ENCODE measurements around the gene SPIB.
A peak's percentile ranks its signal among the peaks of the same experiment; 100 is the strongest.

The SPIB gene

DNA sequence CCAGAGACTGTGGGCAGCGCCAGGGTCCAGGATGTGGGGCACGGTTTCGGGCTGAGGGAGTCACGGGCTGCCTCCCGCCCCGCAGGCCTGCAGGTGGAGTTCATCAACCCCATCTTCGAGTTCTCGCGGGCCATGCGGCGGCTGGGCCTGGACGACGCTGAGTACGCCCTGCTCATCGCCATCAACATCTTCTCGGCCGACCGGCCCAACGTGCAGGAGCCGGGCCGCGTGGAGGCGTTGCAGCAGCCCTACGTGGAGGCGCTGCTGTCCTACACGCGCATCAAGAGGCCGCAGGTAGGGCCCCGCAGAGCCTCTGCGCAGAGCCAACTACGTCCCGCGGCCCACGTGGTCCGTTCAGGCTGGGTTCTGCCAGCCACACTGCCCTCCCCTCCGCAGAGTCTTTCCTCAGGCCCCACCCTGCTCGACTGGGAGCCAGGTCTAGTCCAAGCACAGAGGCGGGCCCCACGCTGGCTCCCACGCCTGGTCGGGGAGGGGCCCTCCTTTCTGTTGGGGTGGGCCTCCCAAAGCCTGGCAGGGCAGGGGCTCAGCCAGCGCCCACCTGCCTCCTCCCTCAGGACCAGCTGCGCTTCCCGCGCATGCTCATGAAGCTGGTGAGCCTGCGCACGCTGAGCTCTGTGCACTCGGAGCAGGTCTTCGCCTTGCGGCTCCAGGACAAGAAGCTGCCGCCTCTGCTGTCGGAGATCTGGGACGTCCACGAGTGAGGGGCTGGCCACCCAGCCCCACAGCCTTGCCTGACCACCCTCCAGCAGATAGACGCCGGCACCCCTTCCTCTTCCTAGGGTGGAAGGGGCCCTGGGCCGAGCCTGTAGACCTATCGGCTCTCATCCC, 36.6 kb upstream of the SPIB start:
- peaks cover 80% of the 10 kb centered on the region for H3K36me3 ChIP-seq (ENCODE audit: control insufficient read depth, low read length)

DNA sequence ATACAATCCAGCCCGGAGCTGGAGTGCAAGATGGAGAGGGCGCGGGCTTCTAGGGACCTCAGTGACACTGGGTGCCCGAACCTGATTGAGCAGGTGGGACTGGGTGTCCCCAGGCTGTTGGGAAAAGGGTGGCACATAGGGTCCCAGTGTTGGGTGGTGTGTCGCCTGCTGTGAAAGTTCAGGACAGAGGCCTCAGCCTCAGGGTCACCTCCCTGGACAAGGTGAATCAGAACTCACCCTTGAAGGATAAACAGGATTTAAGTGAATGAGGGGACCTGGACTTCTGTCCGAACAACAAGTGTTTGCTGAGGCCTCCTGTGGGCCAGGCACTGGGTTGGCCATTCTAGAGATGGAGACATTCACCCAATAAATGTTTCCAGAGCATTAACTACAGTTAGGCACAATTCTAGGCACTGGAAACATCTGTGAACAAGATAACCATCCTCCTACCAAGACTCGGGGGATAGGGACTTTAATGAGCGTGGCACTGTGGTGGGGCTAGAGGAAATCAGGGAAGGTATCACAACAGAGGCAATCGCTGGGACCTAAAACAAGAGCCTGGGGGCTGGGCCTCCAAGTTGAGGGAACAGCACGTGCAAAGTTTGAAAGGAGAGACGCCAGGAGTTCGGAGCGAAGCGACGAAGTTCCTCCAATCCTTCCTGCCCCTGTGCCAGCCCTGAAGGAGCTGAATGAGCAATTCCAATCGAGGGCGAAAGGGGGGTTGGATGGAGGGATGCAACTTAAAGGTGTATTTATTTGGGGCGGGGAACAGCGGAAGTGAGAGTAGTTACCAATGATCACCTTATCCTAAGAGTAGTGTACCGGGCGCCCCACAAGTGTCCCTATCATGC, 35.5 kb upstream of the SPIB start:
- Histone ChIP-seq H3K9me3 (ENCODE audit: control insufficient read depth, insufficient read depth, low read length) (no peaks in the 10 kb centered on the region), H3F3A (ENCODE audit: control insufficient read depth, insufficient read depth) (no peaks in the 10 kb centered on the region), H3K79me2 (ENCODE audit: control insufficient read depth, low read length) (peaks cover 41% of the 10 kb centered on the region), H3K27me3 (ENCODE audit: control insufficient read depth, low read length) (no peaks in the 10 kb centered on the region), H3K36me3 (ENCODE audit: control insufficient read depth, low read length) (peaks cover 81% of the 10 kb centered on the region), H3K4me1 (ENCODE audit: control insufficient read depth, low read length) (peaks cover 27% of the 10 kb centered on the region), H3K4me2 (ENCODE audit: low read length) (peak overlapping the region; percentile 82), H3K4me3 (ENCODE audit: low read length) (peak overlapping the region; percentile 91), H3K9me2 (replicated peaks; ENCODE audit: control insufficient read depth, low read length) (no peaks in the 10 kb centered on the region), H3K27ac (ENCODE audit: low read depth, low read length) (peak overlapping the region; percentile 18; the same call in 1 of the 2 replicates), H4K20me1 (ENCODE audit: control insufficient read depth, insufficient read depth, low read depth, low read length) (peaks cover 17% of the 10 kb centered on the region; the same call in 1 of the 2 replicates)
- TF ChIP-seq, protein P1, sequence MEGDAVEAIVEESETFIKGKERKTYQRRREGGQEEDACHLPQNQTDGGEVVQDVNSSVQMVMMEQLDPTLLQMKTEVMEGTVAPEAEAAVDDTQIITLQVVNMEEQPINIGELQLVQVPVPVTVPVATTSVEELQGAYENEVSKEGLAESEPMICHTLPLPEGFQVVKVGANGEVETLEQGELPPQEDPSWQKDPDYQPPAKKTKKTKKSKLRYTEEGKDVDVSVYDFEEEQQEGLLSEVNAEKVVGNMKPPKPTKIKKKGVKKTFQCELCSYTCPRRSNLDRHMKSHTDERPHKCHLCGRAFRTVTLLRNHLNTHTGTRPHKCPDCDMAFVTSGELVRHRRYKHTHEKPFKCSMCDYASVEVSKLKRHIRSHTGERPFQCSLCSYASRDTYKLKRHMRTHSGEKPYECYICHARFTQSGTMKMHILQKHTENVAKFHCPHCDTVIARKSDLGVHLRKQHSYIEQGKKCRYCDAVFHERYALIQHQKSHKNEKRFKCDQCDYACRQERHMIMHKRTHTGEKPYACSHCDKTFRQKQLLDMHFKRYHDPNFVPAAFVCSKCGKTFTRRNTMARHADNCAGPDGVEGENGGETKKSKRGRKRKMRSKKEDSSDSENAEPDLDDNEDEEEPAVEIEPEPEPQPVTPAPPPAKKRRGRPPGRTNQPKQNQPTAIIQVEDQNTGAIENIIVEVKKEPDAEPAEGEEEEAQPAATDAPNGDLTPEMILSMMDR (IDR thresholded peaks at IDR 0.05; ENCODE audit: low read depth, low read length, poor library complexity, severe bottlenecking): no peak
- no peak for TF ChIP-seq EZH2phosphoT487 (IDR thresholded peaks at IDR 0.05; ENCODE audit: borderline replicate concordance, low read length)

More for the DNA sequence above, 36.6 kb upstream of the SPIB start:
- Histone ChIP-seq H3K79me2 (ENCODE audit: control insufficient read depth, low read length) (peaks cover 41% of the 10 kb centered on the region), H3K27me3 (ENCODE audit: control insufficient read depth, low read length) (no peaks in the 10 kb centered on the region), H3K4me2 (ENCODE audit: low read length) (no peak overlapping the region), H3K9me3 (ENCODE audit: control insufficient read depth, insufficient read depth, low read length) (no peaks in the 10 kb centered on the region), H3K4me1 (ENCODE audit: control insufficient read depth, low read length) (peaks cover 34% of the 10 kb centered on the region), H3F3A (ENCODE audit: control insufficient read depth, insufficient read depth) (no peaks in the 10 kb centered on the region), H3K9me2 (replicated peaks; ENCODE audit: control insufficient read depth, low read length) (no peaks in the 10 kb centered on the region), H3K4me3 (ENCODE audit: low read length) (no peak overlapping the region), H4K20me1 (ENCODE audit: control insufficient read depth, insufficient read depth, low read depth, low read length) (peaks cover 22% of the 10 kb centered on the region; the same call in 1 of the 2 replicates), H3K27ac (ENCODE audit: low read depth, low read length) (no peak overlapping the region)
- TF ChIP-seq EZH2phosphoT487 (IDR thresholded peaks at IDR 0.05; ENCODE audit: borderline replicate concordance, low read length): no peak
- TF ChIP-seq, protein P1 (IDR thresholded peaks at IDR 0.05; ENCODE audit: low read depth, low read length, poor library complexity, severe bottlenecking): no peak

DNA sequence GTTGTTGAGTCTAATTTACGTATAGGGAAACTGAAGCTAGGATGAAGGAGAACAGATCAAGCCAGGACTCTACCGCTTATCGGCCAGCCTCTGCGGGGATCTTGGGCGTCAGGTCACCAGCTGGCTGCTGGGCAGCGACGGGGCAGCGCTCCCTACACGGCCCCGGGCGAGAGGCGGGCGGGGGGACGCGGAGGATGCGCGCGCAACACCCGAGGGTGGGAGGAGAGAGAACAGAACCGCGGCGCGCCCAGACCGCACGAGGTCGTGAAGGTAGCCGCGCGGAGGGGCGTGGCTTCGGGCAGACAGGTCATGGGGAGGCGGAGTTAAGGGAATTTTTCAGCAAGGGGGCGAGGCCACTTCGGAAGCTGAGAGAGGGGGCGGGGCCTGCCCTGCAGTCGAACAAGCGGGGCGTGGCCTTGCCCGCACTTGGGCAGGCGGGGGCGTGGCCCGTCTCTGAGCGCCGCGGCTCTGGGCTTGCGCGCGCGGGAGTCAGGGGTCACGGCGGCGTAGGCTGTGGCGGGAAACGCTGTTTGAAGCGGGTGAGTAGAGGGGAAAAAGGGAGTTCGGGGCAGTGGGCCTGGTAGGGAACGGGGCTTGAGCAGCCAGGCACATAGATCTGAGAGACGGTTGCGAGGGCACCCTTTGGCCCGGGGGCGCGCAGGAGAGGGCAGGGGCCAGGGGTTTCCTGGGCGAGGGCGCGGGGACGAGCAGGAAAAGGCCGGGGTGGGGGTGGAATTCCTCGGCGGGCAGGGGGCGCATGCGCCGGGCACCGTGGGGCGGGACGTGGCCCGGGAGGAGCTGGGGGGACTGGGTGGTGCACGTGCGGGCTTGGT, 34.7 kb upstream of the SPIB start, which contains the start of gene POLD1:
Gene POLD1 (plus strand): TSS at position 496 of the 833 bp plus-strand sequence. CDS start 14,505 bp downstream, outside the sequence.
- H3F3A ChIP-seq (ENCODE audit: control insufficient read depth, insufficient read depth): no peaks in the 10 kb centered on the region
- peaks cover 27% of the 10 kb centered on the region for H3K4me1 ChIP-seq (ENCODE audit: control insufficient read depth, low read length)
- H3K4me3 ChIP-seq (ENCODE audit: low read length): peak within 1 kb of the TSS; percentile 91
- TF ChIP-seq, protein P1 (IDR thresholded peaks at IDR 0.05; ENCODE audit: low read depth, low read length, poor library complexity, severe bottlenecking): no peak
- no peak for TF ChIP-seq EZH2phosphoT487 (IDR thresholded peaks at IDR 0.05; ENCODE audit: borderline replicate concordance, low read length)
- peak within 1 kb of the TSS; percentile 97 for H3K4me2 ChIP-seq (ENCODE audit: low read length)
- H3K79me2 ChIP-seq (ENCODE audit: control insufficient read depth, low read length): peaks cover 49% of the 10 kb centered on the region
- peak within 1 kb of the TSS; percentile 58 for H3K27ac ChIP-seq (ENCODE audit: low read depth, low read length)
- peaks cover 17% of the 10 kb centered on the region; the same call in 1 of the 2 replicates for H4K20me1 ChIP-seq (ENCODE audit: control insufficient read depth, insufficient read depth, low read depth, low read length)
- no peaks in the 10 kb centered on the region for H3K9me3 ChIP-seq (ENCODE audit: control insufficient read depth, insufficient read depth, low read length)
- no peaks in the 10 kb centered on the region for H3K9me2 ChIP-seq (replicated peaks; ENCODE audit: control insufficient read depth, low read length)
- H3K36me3 ChIP-seq (ENCODE audit: control insufficient read depth, low read length): peaks cover 81% of the 10 kb centered on the region
- no peaks in the 10 kb centered on the region for H3K27me3 ChIP-seq (ENCODE audit: control insufficient read depth, low read length)
